Stimulated activated naive CD8-positive, alpha-beta T cell treated with anti-CD3 and anti-CD28 coated beads, Interleukin-15, Interleukin-2, amounts not matched to agents 100 ng/mL and 50 ng/mL, for 24 hours (primary cell): ENCODE data around the gene EIF4H.
"Not testable (repeated sequence)": the region's sequence is repeated elsewhere in the genome, so short reads cannot be mapped to it uniquely, and the experiment has no call there.

Experiments
- H3K27ac Mint-ChIP-seq: one replicate; pipeline ENCODE4 v1.8.0; 2021; ENCODE audit warnings: mild to moderate bottlenecking, mixed read lengths
- H3K27me3 Mint-ChIP-seq: one replicate; pipeline ENCODE4 v1.8.0; 2021; ENCODE audit warnings: mixed read lengths
- H3K36me3 Mint-ChIP-seq: one replicate; pipeline ENCODE4 v1.8.0; 2021; ENCODE audit warnings: low read depth, mixed read lengths
- H3K4me1 Mint-ChIP-seq: one replicate; pipeline ENCODE4 v1.8.0; 2021; ENCODE audit warnings: low read depth, mixed read lengths
- H3K4me3 Mint-ChIP-seq: one replicate; pipeline ENCODE4 v1.8.0; 2021; ENCODE audit warnings: mild to moderate bottlenecking, mixed read lengths
- H3K9me3 Mint-ChIP-seq: one replicate; pipeline ENCODE4 v1.8.0; 2021; ENCODE audit warnings: mixed read lengths

Gene EIF4H

GRCh38 chr7:74202841-74203556, 28.8 kb downstream of the EIF4H start:
- H3K4me3 Mint-ChIP-seq, result no peak overlapping the region
- H3K27me3 Mint-ChIP-seq, result no peaks in the 10 kb centered on the region
- H3K4me1 Mint-ChIP-seq, result peaks cover 25% of the 10 kb centered on the region
- H3K36me3 Mint-ChIP-seq, result peaks cover 6% of the 10 kb centered on the region
- no peak overlapping the region for H3K27ac Mint-ChIP-seq
- no peaks in the 10 kb centered on the region for H3K9me3 Mint-ChIP-seq

GRCh38 chr7:74203956-74204618, 29.9 kb downstream of the EIF4H start:
- H3K9me3 Mint-ChIP-seq, result no peaks in the 10 kb centered on the region
- H3K4me1 Mint-ChIP-seq, result peaks cover 30% of the 10 kb centered on the region
- no peak overlapping the region for H3K27ac Mint-ChIP-seq
- no peak overlapping the region for H3K4me3 Mint-ChIP-seq
- H3K27me3 Mint-ChIP-seq, result peaks cover 3% of the 10 kb centered on the region
- peaks cover 4% of the 10 kb centered on the region for H3K36me3 Mint-ChIP-seq

- H3K9me3 Mint-ChIP-seq, H3K4me3 Mint-ChIP-seq, H3K36me3 Mint-ChIP-seq, H3K27me3 Mint-ChIP-seq, H3K27ac Mint-ChIP-seq: not testable (repeated sequence)
- peaks cover 37% of the 10 kb centered on the region for H3K4me1 Mint-ChIP-seq
These were observed 31.9 kb downstream of the EIF4H start for GRCh38 chr7:74206052-74206451.

GRCh38 chr7:74206589-74207120, 32.5 kb downstream of the EIF4H start:
- no peak overlapping the region for H3K4me3 Mint-ChIP-seq

GRCh38 chr7:74207586-74207985, 33.4 kb downstream of the EIF4H start:
- H3K36me3 Mint-ChIP-seq, result peaks cover 3% of the 10 kb centered on the region
- peaks cover 38% of the 10 kb centered on the region for H3K4me1 Mint-ChIP-seq
- H3K27ac Mint-ChIP-seq, result no peak overlapping the region
- H3K9me3 Mint-ChIP-seq, result no peaks in the 10 kb centered on the region
- H3K4me3 Mint-ChIP-seq, result no peak overlapping the region
- peaks cover 3% of the 10 kb centered on the region for H3K27me3 Mint-ChIP-seq

More at GRCh38 chr7:74206589-74207120, 32.5 kb downstream of the EIF4H start:
- peaks cover 37% of the 10 kb centered on the region for H3K4me1 Mint-ChIP-seq
- H3K27ac Mint-ChIP-seq, result no peak overlapping the region
- H3K27me3 Mint-ChIP-seq, result peaks cover 3% of the 10 kb centered on the region
- peaks cover 4% of the 10 kb centered on the region for H3K36me3 Mint-ChIP-seq
- no peaks in the 10 kb centered on the region for H3K9me3 Mint-ChIP-seq

GRCh38 chr7:74208241-74208640, 34.1 kb downstream of the EIF4H start:
- H3K27ac Mint-ChIP-seq, H3K36me3 Mint-ChIP-seq: not testable (repeated sequence)

GRCh38 chr7:74212661-74213060, 38.5 kb downstream of the EIF4H start:
- Mint-ChIP-seq H3K27me3 (peaks cover 3% of the 10 kb centered on the region), H3K27ac (no peak overlapping the region), H3K4me3 (peak overlapping the region; percentile 21), H3K36me3 (peaks cover 3% of the 10 kb centered on the region), H3K9me3 (no peaks in the 10 kb centered on the region), H3K4me1 (peaks cover 42% of the 10 kb centered on the region)

More at GRCh38 chr7:74208241-74208640, 34.1 kb downstream of the EIF4H start:
- not testable (repeated sequence) for H3K4me3 Mint-ChIP-seq, H3K27me3 Mint-ChIP-seq, H3K9me3 Mint-ChIP-seq
- H3K4me1 Mint-ChIP-seq, result peaks cover 32% of the 10 kb centered on the region

- no peak overlapping the region for H3K27ac Mint-ChIP-seq
- peaks cover 36% of the 10 kb centered on the region for H3K4me1 Mint-ChIP-seq
- H3K27me3 Mint-ChIP-seq, result no peaks in the 10 kb centered on the region
- H3K9me3 Mint-ChIP-seq, result no peaks in the 10 kb centered on the region
- peaks cover 10% of the 10 kb centered on the region for H3K36me3 Mint-ChIP-seq
- H3K4me3 Mint-ChIP-seq, result no peak overlapping the region
These were observed 40.9 kb downstream of the EIF4H start for GRCh38 chr7:74214816-74215630.

GRCh38 chr7:74215921-74216320, 41.8 kb downstream of the EIF4H start:
- Mint-ChIP-seq H3K9me3 (no peaks in the 10 kb centered on the region), H3K36me3 (peaks cover 10% of the 10 kb centered on the region), H3K27me3 (no peaks in the 10 kb centered on the region), H3K27ac (no peak overlapping the region), H3K4me3 (no peak overlapping the region), H3K4me1 (peaks cover 36% of the 10 kb centered on the region)

- peaks cover 36% of the 10 kb centered on the region for H3K4me1 Mint-ChIP-seq
- H3K27ac Mint-ChIP-seq, result peak overlapping the region; percentile 58
- H3K9me3 Mint-ChIP-seq, result no peaks in the 10 kb centered on the region
- no peak overlapping the region for H3K4me3 Mint-ChIP-seq
- no peaks in the 10 kb centered on the region for H3K27me3 Mint-ChIP-seq
- H3K36me3 Mint-ChIP-seq, result peaks cover 10% of the 10 kb centered on the region
These were observed 42.2 kb downstream of the EIF4H start for GRCh38 chr7:74216361-74216761.

GRCh38 chr7:74217455-74218342, 43.5 kb downstream of the EIF4H start:
- H3K4me3 Mint-ChIP-seq, result peak overlapping the region; percentile 20
- H3K4me1 Mint-ChIP-seq, result peaks cover 33% of the 10 kb centered on the region
- H3K27me3 Mint-ChIP-seq, result no peaks in the 10 kb centered on the region
- peaks cover 10% of the 10 kb centered on the region for H3K36me3 Mint-ChIP-seq
- H3K9me3 Mint-ChIP-seq, result no peaks in the 10 kb centered on the region
- peak overlapping the region; percentile 72 for H3K27ac Mint-ChIP-seq

GRCh38 chr7:74218343-74218698, 44.2 kb downstream of the EIF4H start:
- peaks cover 10% of the 10 kb centered on the region for H3K36me3 Mint-ChIP-seq
- no peaks in the 10 kb centered on the region for H3K27me3 Mint-ChIP-seq
- H3K4me3 Mint-ChIP-seq, result no peak overlapping the region
- H3K27ac Mint-ChIP-seq, result peak overlapping the region; percentile 16
- H3K9me3 Mint-ChIP-seq, result no peaks in the 10 kb centered on the region
- peaks cover 33% of the 10 kb centered on the region for H3K4me1 Mint-ChIP-seq

GRCh38 chr7:74219416-74219815, 45.3 kb downstream of the EIF4H start:
- Mint-ChIP-seq H3K27ac (no peak overlapping the region), H3K27me3 (no peaks in the 10 kb centered on the region)

GRCh38 chr7:74220229-74220628, 46.1 kb downstream of the EIF4H start:
- no peak overlapping the region for H3K27ac Mint-ChIP-seq
- H3K27me3 Mint-ChIP-seq, result no peaks in the 10 kb centered on the region
- no peak overlapping the region for H3K4me3 Mint-ChIP-seq
- peaks cover 15% of the 10 kb centered on the region for H3K36me3 Mint-ChIP-seq
- H3K9me3 Mint-ChIP-seq, result no peaks in the 10 kb centered on the region
- H3K4me1 Mint-ChIP-seq, result peaks cover 29% of the 10 kb centered on the region

More at GRCh38 chr7:74219416-74219815, 45.3 kb downstream of the EIF4H start:
- Mint-ChIP-seq H3K4me3 (no peak overlapping the region), H3K4me1 (peaks cover 33% of the 10 kb centered on the region), H3K36me3 (peaks cover 13% of the 10 kb centered on the region), H3K9me3 (no peaks in the 10 kb centered on the region)
